HepG2 (cell line): ENCODE results near the gene EPN2. TPM values are rescaled to one million over a fixed set of nuclear protein-coding genes. Genes with fewer than 3 reads are reported as not detected.

Source experiments
- ATAC-seq: fragments of 200-7000 bp; cut with Tn5 transposase; 3 replicates; pipeline ENCODE4 v1.9.1; 2020; ENCODE audit warnings: mild to moderate bottlenecking, moderate library complexity
- BruUV-seq: library from RNA; stranded (reverse); fragments of 400-500 nt; replicated peaks from 2 replicates; lab custom pipeline; 2021; lab: Mats Ljungman, UMichigan
- CTCF ChIA-PET: fragments of 300-600 bp; formaldehyde crosslinking; extraction: SDS; loops from one replicate; lab custom pipeline; 2021; ENCODE audit warnings: low total read pairs, inconsistent platforms, low intra/inter-chr PET ratio; lab: Yijun Ruan, JAX
- POLR2A ChIA-PET: fragments of 350-600 bp; sonication (Branson Sonifier 250); formaldehyde crosslinking; loops from one replicate; lab custom pipeline; 2020; ENCODE audit warnings: antibody characterized with exemption, inconsistent platforms; lab: Yijun Ruan, JAX
- DNase-seq: peaks from one replicate; pipeline ENCODE4 v3.0.0-alpha.2; 2015; ENCODE audit warnings: low spot score
- FAIRE-seq: peaks from 3 replicates; lab custom pipeline; 2011; peaks lifted over from hg19 to GRCh38; lab: Jason Lieb, UNC
- H2AFZ ChIP-seq: one replicate; pipeline ENCODE4 v1.6.1; 2011; ENCODE audit warnings: low read length, inconsistent platforms
- H3K27ac ChIP-seq: fragments of 300-600 bp; 3 replicates; pipeline ENCODE4 v1.8.0; 2011; ENCODE audit warnings: mixed run types, mild to moderate bottlenecking, mixed read lengths, low read length, inconsistent platforms; ENCODE audit not compliant: insufficient read depth; ENCODE audit errors: extremely low read length
- H3K27me3 ChIP-seq, 2 experiments: fragments of 200-600 bp in 1 of 2; 2 replicates in 1 of 2; 3 replicates in 1 of 2; pipeline versions ENCODE4 v1.6.0 to v1.8.0; 2011; ENCODE audit warnings: low read length in 2 of 2, mild to moderate bottlenecking in 2 of 2, moderate library complexity in 2 of 2, inconsistent platforms in 1 of 2; ENCODE audit not compliant: insufficient read depth in 2 of 2, control insufficient read depth in 1 of 2
- H3K36me3 ChIP-seq, 2 experiments: fragments of 200-600 bp in 1 of 2; replicated peaks in 1 of 2; 2 replicates in 1 of 2; 3 replicates in 1 of 2; pipeline versions ENCODE4 v1.5.1 to v1.8.0; 2011; ENCODE audit warnings: low read length in 2 of 2, inconsistent platforms in 1 of 2; ENCODE audit not compliant: insufficient read depth in 2 of 2, control insufficient read depth in 1 of 2
- H3K4me1 ChIP-seq: 2 replicates; pipeline ENCODE4 v1.5.1; 2012; ENCODE audit warnings: low read length, inconsistent platforms; ENCODE audit not compliant: insufficient read depth
- H3K4me2 ChIP-seq: 2 replicates; pipeline ENCODE4 v1.6.0; 2011; ENCODE audit warnings: low read depth, low read length, inconsistent platforms
- H3K4me3 ChIP-seq, 3 experiments: fragments of 200-600 bp in 1 of 3; sonication (generic), shearing (Covaris generic) in 1 of 3; replicated peaks in 1 of 3; 2 replicates each; pipeline ENCODE4 v1.5.1; 2011 to 2016; ENCODE audit warnings: low read length in 3 of 3, inconsistent platforms in 2 of 3, low read depth in 2 of 3, mild to moderate bottlenecking in 2 of 3, control low read depth in 1 of 3, mixed read lengths in 1 of 3; ENCODE audit not compliant: insufficient read depth in 1 of 3
- H3K79me2 ChIP-seq: one replicate; pipeline ENCODE4 v1.6.1; 2011; ENCODE audit warnings: low read length, inconsistent platforms; ENCODE audit not compliant: insufficient read depth
- H3K9ac ChIP-seq: 2 replicates; pipeline ENCODE4 v1.6.0; 2011; ENCODE audit warnings: mild to moderate bottlenecking, low read depth, low read length, inconsistent platforms; ENCODE audit not compliant: insufficient read depth
- H3K9me3 ChIP-seq: 2 replicates; pipeline ENCODE4 v1.5.1; 2012; ENCODE audit warnings: mild to moderate bottlenecking, low read length
- H4K20me1 ChIP-seq: 2 replicates; pipeline ENCODE4 v1.6.0; 2011; ENCODE audit warnings: inconsistent platforms, mild to moderate bottlenecking, low read length, moderate library complexity; ENCODE audit not compliant: insufficient read depth
- IKZF4 ChIP-seq: sonication (generic); formaldehyde crosslinking; IDR thresholded peaks from 2 replicates; pipeline ENCODE4 v1.5.1; 2020; ENCODE audit warnings: borderline replicate concordance, mild to moderate bottlenecking, low read depth, missing genetic modification reagents; ENCODE audit errors: not compliant biosample characterization
- IRX3 ChIP-seq: sonication (generic); formaldehyde crosslinking; IDR thresholded peaks from 2 replicates; pipeline ENCODE4 v1.8.1; 2023; ENCODE audit warnings: mild to moderate bottlenecking, low read depth, missing genetic modification reagents, borderline replicate concordance
- MYC ChIP-seq: sonication (generic); formaldehyde crosslinking; IDR thresholded peaks from 2 replicates; pipeline ENCODE4 v1.9.0; 2021; ENCODE audit warnings: missing genetic modification reagents, borderline replicate concordance
- NBN ChIP-seq: fragments of 450-650 bp; conservative IDR thresholded peaks from 2 replicates; pipeline ENCODE4 v1.6.1; 2017
- NONO ChIP-seq, 2 experiments: fragments of 450-650 bp in 1 of 2; sonication (generic) in 1 of 2; formaldehyde crosslinking in 1 of 2; IDR thresholded peaks in 1 of 2; conservative IDR thresholded peaks in 1 of 2; 2 replicates each; pipeline versions ENCODE4 v1.6.1 to v1.8.0; 2017 to 2022; ENCODE audit warnings: mild to moderate bottlenecking in 1 of 2, missing genetic modification reagents in 1 of 2, moderate library complexity in 1 of 2
- RELA ChIP-seq: sonication (generic); formaldehyde crosslinking; IDR thresholded peaks from 2 replicates; pipeline ENCODE4 v1.4.0; 2020; ENCODE audit warnings: missing genetic modification reagents
- SIX4 ChIP-seq: sonication (generic); formaldehyde crosslinking; IDR thresholded peaks from 2 replicates; pipeline ENCODE4 v1.4.0; 2020; ENCODE audit warnings: missing genetic modification reagents
- TEAD2 ChIP-seq: sonication (generic); formaldehyde crosslinking; IDR thresholded peaks from 2 replicates; pipeline ENCODE4 v1.9.0; 2021; ENCODE audit warnings: missing genetic modification reagents
- ZBTB7A ChIP-seq: sonication (generic); formaldehyde crosslinking; IDR thresholded peaks from 2 replicates; pipeline ENCODE4 v1.8.0; 2022; ENCODE audit warnings: mild to moderate bottlenecking, missing genetic modification reagents
- ZFP36 ChIP-seq: fragments of 150-350 bp; IDR thresholded peaks from 2 replicates; pipeline ENCODE4 v1.6.1; 2018; ENCODE audit warnings: borderline replicate concordance, low read length, low read depth; ENCODE audit not compliant: partially characterized antibody
- ZNF263 ChIP-seq: sonication (generic); formaldehyde crosslinking; IDR thresholded peaks from 2 replicates; pipeline ENCODE4 v1.4.0; 2020; ENCODE audit warnings: missing genetic modification reagents
- ZNF333 ChIP-seq: sonication (generic); formaldehyde crosslinking; IDR thresholded peaks from 2 replicates; pipeline ENCODE4 v1.4.0; 2020; ENCODE audit warnings: mild to moderate bottlenecking, missing genetic modification reagents, borderline replicate concordance
- ZNF460 ChIP-seq: sonication (generic); formaldehyde crosslinking; IDR thresholded peaks from 2 replicates; pipeline ENCODE4 v1.5.1; 2020; ENCODE audit warnings: missing genetic modification reagents, mild to moderate bottlenecking, borderline replicate concordance
- ZNF510 ChIP-seq: sonication (generic); formaldehyde crosslinking; IDR thresholded peaks from 2 replicates; pipeline ENCODE4 v1.4.0; 2020; ENCODE audit warnings: low read depth, mild to moderate bottlenecking, missing genetic modification reagents
- ZNF746 ChIP-seq: sonication (generic); formaldehyde crosslinking; IDR thresholded peaks from 2 replicates; pipeline ENCODE4 v1.8.0; 2022; ENCODE audit warnings: mild to moderate bottlenecking, missing genetic modification reagents
- ZSCAN31 ChIP-seq: sonication (generic); formaldehyde crosslinking; IDR thresholded peaks from 2 replicates; pipeline ENCODE4 v1.5.0; 2020; ENCODE audit warnings: low read depth, mild to moderate bottlenecking, missing genetic modification reagents
- WGBS: methylation state at CpG from one replicate; pipeline ENCODE4 v1.1.6; 2017; ENCODE audit warnings: low lambda C conversion rate; 5-methylcytosine and 5-hydroxymethylcytosine counted together
- in situ Hi-C: cut with HindIII; loops from 2 replicates; pipeline ENCODE4 v1.10.0; 2017; ENCODE audit warnings: low pct_unique_long_range_greater_than_20kb; ENCODE audit not compliant: extremely low pct_ligation_motif_present
- intact Hi-C: fragments of 100-400 bp; cut with micrococcal nuclease; formaldehyde crosslinking; loops from one replicate; pipeline ENCODE4 v1.10.0; 2022; ENCODE audit not compliant: unreplicated experiment
- polyA plus RNA-seq, 8 experiments: library from polyadenylated mRNA; depleted of rRNA in 3 of 8; stranded (reverse) in 7 of 8; unstranded in 1 of 8; fragments of >200 nt; fragmentation: Illumina TruSeq in 4 of 8; extraction: Trizol in 4 of 8; gene quantifications; 2 replicates each; pipeline versions ENCODE4 v1.2.1 to v1.2.3, GENCODE V29; 2011 to 2016; ENCODE audit warnings: low read depth in 4 of 8, missing spikeins in 1 of 8, mixed read lengths in 1 of 8; ENCODE audit not compliant: insufficient read depth in 1 of 8
- total RNA-seq, 5 experiments: library from RNA; depleted of rRNA; stranded (reverse); fragments of >200 nt; fragmentation: Illumina TruSeq; extraction: Trizol; gene quantifications; 2 replicates each; pipeline ENCODE4 v1.2.3, GENCODE V29; 2016; ENCODE audit warnings: low read depth in 1 of 5
- TF ChIP-seq, protein P1 (sequence below): sonication (generic); formaldehyde crosslinking; IDR thresholded peaks from 2 replicates; pipeline ENCODE4 v1.4.0; 2020; ENCODE audit warnings: missing genetic modification reagents, borderline replicate concordance
- TF ChIP-seq, protein P2 (sequence below): sonication (generic); formaldehyde crosslinking; IDR thresholded peaks from 2 replicates; pipeline ENCODE4 v1.4.0; 2020; ENCODE audit warnings: missing genetic modification reagents, mild to moderate bottlenecking, borderline replicate concordance
- TF ChIP-seq, protein P3 (sequence below): IDR thresholded peaks from 2 replicates; pipeline ENCODE4 v1.6.1; 2016; ENCODE audit warnings: missing compliant biosample characterization, missing genetic modification reagents, borderline replicate concordance

The EPN2 gene
- total and polyA plus RNA-seq, 2 of the 13 experiments (the other 11 are each of a cell fraction or from before 2014, with no cell fraction given) = 7.8 to 19.2 TPM

DNA sequence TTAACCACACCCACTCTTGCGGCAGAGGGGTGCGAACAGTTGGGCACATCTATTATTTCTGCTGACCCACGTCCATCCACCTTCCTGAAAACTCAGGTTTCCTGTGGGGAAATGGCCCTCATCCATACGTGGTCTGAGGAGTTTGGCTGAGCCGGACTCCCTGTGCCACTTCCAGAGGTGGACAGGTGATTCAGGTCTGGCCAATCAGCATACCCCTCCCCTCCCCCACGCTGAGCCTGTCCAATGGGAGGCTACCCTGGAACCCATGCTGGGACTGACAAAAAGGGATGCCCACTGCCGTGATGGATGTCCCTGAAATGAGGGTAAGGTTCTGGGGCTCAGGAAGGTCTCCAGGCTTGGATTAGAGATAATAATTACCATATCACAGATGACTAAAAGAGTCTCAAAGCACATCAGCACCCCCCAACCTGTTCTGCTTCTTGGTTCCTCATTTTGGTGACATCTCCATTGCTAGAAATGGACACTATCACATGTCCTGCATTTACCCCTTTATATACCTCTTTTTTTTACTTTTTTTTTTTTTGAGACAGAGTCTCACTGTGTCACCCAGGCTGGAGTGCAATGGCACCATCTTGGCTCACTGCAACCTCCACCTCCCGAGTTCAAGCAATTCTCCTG, 135.8 kb downstream of the EPN2 start:
- CTCF ChIA-PET = no interaction called here
- BruUV-seq = no TSS peak
- TF ChIP-seq ZNF510 (CRISPR knock-in tag) (no peak), ZBTB7A (CRISPR knock-in tag) (no peak), NBN (no peak), SIX4 (no peak), RELA (CRISPR knock-in tag) (no peak), MYC (CRISPR knock-in tag) (no peak), ZFP36 (no peak), TEAD2 (CRISPR knock-in tag) (no peak), NONO (IDR thresholded peaks at IDR 0.05) (no peak), NONO (CRISPR knock-in tag; conservative IDR thresholded peaks at IDR 0.05) (no peak), ZSCAN31 (CRISPR knock-in tag) (no peak), ZNF263 (no peak), IKZF4 (CRISPR knock-in tag) (no peak), ZNF746 (no peak), ZNF333 (CRISPR knock-in tag) (no peak), IRX3 (CRISPR knock-in tag) (no peak), ZNF460 (CRISPR knock-in tag) (no peak)
- TF ChIP-seq, protein P1, sequence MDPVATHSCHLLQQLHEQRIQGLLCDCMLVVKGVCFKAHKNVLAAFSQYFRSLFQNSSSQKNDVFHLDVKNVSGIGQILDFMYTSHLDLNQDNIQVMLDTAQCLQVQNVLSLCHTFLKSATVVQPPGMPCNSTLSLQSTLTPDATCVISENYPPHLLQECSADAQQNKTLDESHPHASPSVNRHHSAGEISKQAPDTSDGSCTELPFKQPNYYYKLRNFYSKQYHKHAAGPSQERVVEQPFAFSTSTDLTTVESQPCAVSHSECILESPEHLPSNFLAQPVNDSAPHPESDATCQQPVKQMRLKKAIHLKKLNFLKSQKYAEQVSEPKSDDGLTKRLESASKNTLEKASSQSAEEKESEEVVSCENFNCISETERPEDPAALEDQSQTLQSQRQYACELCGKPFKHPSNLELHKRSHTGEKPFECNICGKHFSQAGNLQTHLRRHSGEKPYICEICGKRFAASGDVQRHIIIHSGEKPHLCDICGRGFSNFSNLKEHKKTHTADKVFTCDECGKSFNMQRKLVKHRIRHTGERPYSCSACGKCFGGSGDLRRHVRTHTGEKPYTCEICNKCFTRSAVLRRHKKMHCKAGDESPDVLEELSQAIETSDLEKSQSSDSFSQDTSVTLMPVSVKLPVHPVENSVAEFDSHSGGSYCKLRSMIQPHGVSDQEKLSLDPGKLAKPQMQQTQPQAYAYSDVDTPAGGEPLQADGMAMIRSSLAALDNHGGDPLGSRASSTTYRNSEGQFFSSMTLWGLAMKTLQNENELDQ (CRISPR knock-in tag) = no peak
- TF ChIP-seq, protein P2, sequence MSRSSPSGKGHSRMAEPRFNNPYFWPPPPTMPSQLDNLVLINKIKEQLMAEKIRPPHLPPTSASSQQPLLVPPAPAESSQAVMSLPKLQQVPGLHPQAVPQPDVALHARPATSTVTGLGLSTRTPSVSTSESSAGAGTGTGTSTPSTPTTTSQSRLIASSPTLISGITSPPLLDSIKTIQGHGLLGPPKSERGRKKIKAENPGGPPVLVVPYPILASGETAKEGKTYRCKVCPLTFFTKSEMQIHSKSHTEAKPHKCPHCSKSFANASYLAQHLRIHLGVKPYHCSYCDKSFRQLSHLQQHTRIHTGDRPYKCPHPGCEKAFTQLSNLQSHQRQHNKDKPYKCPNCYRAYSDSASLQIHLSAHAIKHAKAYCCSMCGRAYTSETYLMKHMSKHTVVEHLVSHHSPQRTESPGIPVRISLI (CRISPR knock-in tag) = no peak
- TF ChIP-seq, protein P3, sequence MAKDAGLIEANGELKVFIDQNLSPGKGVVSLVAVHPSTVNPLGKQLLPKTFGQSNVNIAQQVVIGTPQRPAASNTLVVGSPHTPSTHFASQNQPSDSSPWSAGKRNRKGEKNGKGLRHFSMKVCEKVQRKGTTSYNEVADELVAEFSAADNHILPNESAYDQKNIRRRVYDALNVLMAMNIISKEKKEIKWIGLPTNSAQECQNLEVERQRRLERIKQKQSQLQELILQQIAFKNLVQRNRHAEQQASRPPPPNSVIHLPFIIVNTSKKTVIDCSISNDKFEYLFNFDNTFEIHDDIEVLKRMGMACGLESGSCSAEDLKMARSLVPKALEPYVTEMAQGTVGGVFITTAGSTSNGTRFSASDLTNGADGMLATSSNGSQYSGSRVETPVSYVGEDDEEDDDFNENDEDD (CRISPR knock-in tag) = no peak

More for the DNA sequence above, 135.8 kb downstream of the EPN2 start:
- Histone ChIP-seq H3K9me3 (no peaks in the 10 kb centered on the region), H3K79me2 (no peaks in the 10 kb centered on the region), H3K9ac (no peak overlapping the region), H3K27ac (no peak overlapping the region), H3K36me3 (no peaks in the 10 kb centered on the region; a peak in 1 of 5 replicates), H3K4me2 (no peak overlapping the region), H2AFZ (no peak overlapping the region), H3K4me1 (peaks cover 36% of the 10 kb centered on the region), H3K4me3 (no peak overlapping the region), H4K20me1 (no peaks in the 10 kb centered on the region), H3K27me3 (peaks cover 0 to 2% of the 10 kb centered on the region in 2 experiments; a peak in 1 of 5 replicates)
- in situ Hi-C loops = no loop called here
- 90% methylated on average over 7 of the region's 8 CpGs for WGBS
- FAIRE-seq (no peak), DNase-seq (no peak), ATAC-seq (no peak)
- intact Hi-C loops = no loop called here
- POLR2A ChIA-PET = no interaction called here
